ENCODE data around the gene MCM10.

Gene MCM10

GRCh38 chr10:13180788-13181187, 19.4 kb downstream of the MCM10 start:
- H3K9me3 ChIP-seq (replicated peaks in 1 of 11) = peaks cover 0 to 10% (median 3%) of the 10 kb centered on the region in 11 experiments; a peak in 7 of 22 replicates
- peaks cover 27 to 100% (median 99%) of the 10 kb centered on the region in 11 experiments for H3K36me3 ChIP-seq
- TF ChIP-seq Cebpa-rat (IDR thresholded peaks at IDR 0.05) = no peak
- H3K4me1 ChIP-seq = no peaks in the 10 kb centered on the region
- no peak overlapping the region for H3K9ac ChIP-seq
- no peak overlapping the region for H3K4me2 ChIP-seq
- H4K20me1 ChIP-seq = peaks cover 0 to 8% (median 0%) of the 10 kb centered on the region in 11 experiments; a peak in 6 of 22 replicates
- H3K27me3 ChIP-seq = no peaks in the 10 kb centered on the region
- H3K27ac ChIP-seq = no peak overlapping the region
- no peak overlapping the region for H3K4me3 ChIP-seq

- H3K9ac ChIP-seq = no peak overlapping the region
- no peak overlapping the region for H3K4me2 ChIP-seq
- H4K20me1 ChIP-seq = peaks cover 0 to 8% (median 0%) of the 10 kb centered on the region in 11 experiments; a peak in 5 of 22 replicates
- no peak overlapping the region for H3K27ac ChIP-seq
- no peaks in the 10 kb centered on the region for H3K27me3 ChIP-seq
- peaks cover 32 to 100% (median 99%) of the 10 kb centered on the region in 11 experiments for H3K36me3 ChIP-seq
- H3K9me3 ChIP-seq (replicated peaks in 1 of 11) = peaks cover 0 to 23% (median 10%) of the 10 kb centered on the region in 11 experiments; a peak in 11 of 22 replicates
- TF ChIP-seq Cebpa-rat (IDR thresholded peaks at IDR 0.05) = no peak
- no peaks in the 10 kb centered on the region for H3K4me1 ChIP-seq
- H3K4me3 ChIP-seq = no peak overlapping the region
Observed at GRCh38 chr10:13182424-13182823, 21.1 kb downstream of the MCM10 start.

GRCh38 chr10:13183625-13184024, 22.3 kb downstream of the MCM10 start:
- Histone ChIP-seq H3K27me3 (no peaks in the 10 kb centered on the region), H3K9me3 (replicated peaks in 1 of 11) (peaks cover 0 to 23% (median 10%) of the 10 kb centered on the region in 11 experiments; a peak in 11 of 22 replicates), H3K36me3 (peaks cover 34 to 100% (median 99%) of the 10 kb centered on the region in 11 experiments), H4K20me1 (peaks cover 0 to 8% (median 0%) of the 10 kb centered on the region in 11 experiments; a peak in 4 of 22 replicates), H3K4me1 (no peaks in the 10 kb centered on the region), H3K9ac (no peak overlapping the region), H3K4me2 (no peak overlapping the region), H3K4me3 (no peak overlapping the region), H3K27ac (no peak overlapping the region)
- TF ChIP-seq Cebpa-rat (IDR thresholded peaks at IDR 0.05) = no peak

GRCh38 chr10:13184276-13184675, 22.9 kb downstream of the MCM10 start:
- Histone ChIP-seq H3K36me3 (peaks cover 39 to 100% (median 99%) of the 10 kb centered on the region in 11 experiments), H3K4me2 (no peak overlapping the region), H3K9ac (no peak overlapping the region), H3K4me1 (no peaks in the 10 kb centered on the region), H4K20me1 (peaks cover 0 to 2% (median 0%) of the 10 kb centered on the region in 11 experiments; a peak in 4 of 22 replicates), H3K27me3 (no peaks in the 10 kb centered on the region), H3K9me3 (replicated peaks in 1 of 11) (peaks cover 0 to 23% (median 10%) of the 10 kb centered on the region in 11 experiments; a peak in 11 of 22 replicates), H3K4me3 (no peak overlapping the region), H3K27ac (no peak overlapping the region)
- TF ChIP-seq Cebpa-rat (IDR thresholded peaks at IDR 0.05) = no peak

- Histone ChIP-seq H4K20me1 (no peaks in the 10 kb centered on the region; a peak in 2 of 22 replicates), H3K27me3 (no peaks in the 10 kb centered on the region), H3K36me3 (peaks cover 39 to 100% (median 100%) of the 10 kb centered on the region in 11 experiments), H3K9ac (no peak overlapping the region), H3K4me3 (no peak overlapping the region), H3K4me2 (no peak overlapping the region), H3K27ac (no peak overlapping the region), H3K4me1 (no peaks in the 10 kb centered on the region), H3K9me3 (replicated peaks in 1 of 11) (peaks cover 0 to 23% (median 10%) of the 10 kb centered on the region in 11 experiments; a peak in 11 of 22 replicates)
- no peak for TF ChIP-seq Cebpa-rat (IDR thresholded peaks at IDR 0.05)
Observed at GRCh38 chr10:13184730-13185514, 23.6 kb downstream of the MCM10 start.

- Histone ChIP-seq H3K4me1 (no peaks in the 10 kb centered on the region), H3K27me3 (no peaks in the 10 kb centered on the region), H3K4me3 (no peak overlapping the region), H3K36me3 (peaks cover 25 to 100% (median 100%) of the 10 kb centered on the region in 11 experiments), H3K9ac (no peak overlapping the region), H4K20me1 (no peaks in the 10 kb centered on the region; a peak in 1 of 22 replicates), H3K27ac (no peak overlapping the region), H3K4me2 (no peak overlapping the region), H3K9me3 (replicated peaks in 1 of 11) (peaks cover 0 to 23% (median 10%) of the 10 kb centered on the region in 11 experiments; a peak in 11 of 22 replicates)
- no peak for TF ChIP-seq Cebpa-rat (IDR thresholded peaks at IDR 0.05)
Observed at GRCh38 chr10:13187135-13187534, 25.8 kb downstream of the MCM10 start.

- Histone ChIP-seq H4K20me1 (no peaks in the 10 kb centered on the region; a peak in 1 of 22 replicates), H3K4me3 (no peak overlapping the region), H3K36me3 (peaks cover 25 to 100% (median 100%) of the 10 kb centered on the region in 11 experiments), H3K27ac (no peak overlapping the region), H3K4me2 (no peak overlapping the region), H3K9ac (no peak overlapping the region), H3K9me3 (replicated peaks in 1 of 11) (peaks cover 0 to 23% (median 10%) of the 10 kb centered on the region in 11 experiments; a peak in 11 of 22 replicates), H3K27me3 (no peaks in the 10 kb centered on the region), H3K4me1 (no peaks in the 10 kb centered on the region)
- no peak for TF ChIP-seq Cebpa-rat (IDR thresholded peaks at IDR 0.05)
Observed at GRCh38 chr10:13188593-13188992, 27.2 kb downstream of the MCM10 start.

GRCh38 chr10:13189961-13190360, 28.6 kb downstream of the MCM10 start:
- Histone ChIP-seq H3K9me3 (replicated peaks in 1 of 11) (peaks cover 0 to 22% (median 10%) of the 10 kb centered on the region in 11 experiments; a peak in 11 of 22 replicates), H3K4me3 (no peak overlapping the region), H3K27ac (no peak overlapping the region), H3K4me1 (no peaks in the 10 kb centered on the region), H4K20me1 (peaks cover 0 to 3% (median 0%) of the 10 kb centered on the region in 11 experiments; a peak in 3 of 22 replicates), H3K27me3 (no peaks in the 10 kb centered on the region), H3K36me3 (peaks cover 21 to 100% (median 100%) of the 10 kb centered on the region in 11 experiments), H3K4me2 (no peak overlapping the region), H3K9ac (no peak overlapping the region)
- TF ChIP-seq Cebpa-rat (IDR thresholded peaks at IDR 0.05) = no peak

GRCh38 chr10:13190816-13191215, 29.5 kb downstream of the MCM10 start:
- Histone ChIP-seq H3K27ac (no peak overlapping the region), H3K27me3 (no peaks in the 10 kb centered on the region), H3K4me3 (no peak overlapping the region), H3K4me2 (no peak overlapping the region), H4K20me1 (peaks cover 0 to 3% (median 0%) of the 10 kb centered on the region in 11 experiments; a peak in 3 of 22 replicates), H3K36me3 (peaks cover 12 to 100% (median 100%) of the 10 kb centered on the region in 11 experiments), H3K9ac (no peak overlapping the region), H3K9me3 (replicated peaks in 1 of 11) (peaks cover 0 to 14% (median 7%) of the 10 kb centered on the region in 11 experiments; a peak in 9 of 22 replicates), H3K4me1 (no peaks in the 10 kb centered on the region)
- TF ChIP-seq Cebpa-rat (IDR thresholded peaks at IDR 0.05) = no peak
